Ishikawa (cell line): ENCODE data around the gene MRPS26.

Experiments
- CEBPB ChIP-seq: IDR thresholded peaks from 2 replicates; pipeline ENCODE4 v1.6.1; 2012
- EP300 ChIP-seq: IDR thresholded peaks from 2 replicates; pipeline ENCODE4 v1.6.1; 2012; ENCODE audit warnings: borderline replicate concordance
- MAX ChIP-seq: IDR thresholded peaks from 2 replicates; pipeline ENCODE4 v1.6.1; 2012
- RAD21 ChIP-seq: IDR thresholded peaks from 2 replicates; pipeline ENCODE4 v1.6.1; 2012; ENCODE audit warnings: low read depth
- TAF1 ChIP-seq: IDR thresholded peaks from 2 replicates; pipeline ENCODE4 v1.6.1; 2012; ENCODE audit warnings: low read depth, mild to moderate bottlenecking
- ZBTB7A ChIP-seq: IDR thresholded peaks from 2 replicates; pipeline ENCODE4 v1.6.1; 2012; ENCODE audit warnings: low read depth
- TF ChIP-seq, protein P1 (sequence below): IDR thresholded peaks from 2 replicates; pipeline ENCODE4 v1.6.1; 2012; ENCODE audit warnings: low read depth, mild to moderate bottlenecking

GRCh38 chr20:2998728-2999127, 47.1 kb upstream of the MRPS26 start:
- TF ChIP-seq CEBPB (no peak), MAX (no peak), EP300 (no peak), RAD21 (no peak), TAF1 (no peak), ZBTB7A (no peak)
- TF ChIP-seq, protein P1, sequence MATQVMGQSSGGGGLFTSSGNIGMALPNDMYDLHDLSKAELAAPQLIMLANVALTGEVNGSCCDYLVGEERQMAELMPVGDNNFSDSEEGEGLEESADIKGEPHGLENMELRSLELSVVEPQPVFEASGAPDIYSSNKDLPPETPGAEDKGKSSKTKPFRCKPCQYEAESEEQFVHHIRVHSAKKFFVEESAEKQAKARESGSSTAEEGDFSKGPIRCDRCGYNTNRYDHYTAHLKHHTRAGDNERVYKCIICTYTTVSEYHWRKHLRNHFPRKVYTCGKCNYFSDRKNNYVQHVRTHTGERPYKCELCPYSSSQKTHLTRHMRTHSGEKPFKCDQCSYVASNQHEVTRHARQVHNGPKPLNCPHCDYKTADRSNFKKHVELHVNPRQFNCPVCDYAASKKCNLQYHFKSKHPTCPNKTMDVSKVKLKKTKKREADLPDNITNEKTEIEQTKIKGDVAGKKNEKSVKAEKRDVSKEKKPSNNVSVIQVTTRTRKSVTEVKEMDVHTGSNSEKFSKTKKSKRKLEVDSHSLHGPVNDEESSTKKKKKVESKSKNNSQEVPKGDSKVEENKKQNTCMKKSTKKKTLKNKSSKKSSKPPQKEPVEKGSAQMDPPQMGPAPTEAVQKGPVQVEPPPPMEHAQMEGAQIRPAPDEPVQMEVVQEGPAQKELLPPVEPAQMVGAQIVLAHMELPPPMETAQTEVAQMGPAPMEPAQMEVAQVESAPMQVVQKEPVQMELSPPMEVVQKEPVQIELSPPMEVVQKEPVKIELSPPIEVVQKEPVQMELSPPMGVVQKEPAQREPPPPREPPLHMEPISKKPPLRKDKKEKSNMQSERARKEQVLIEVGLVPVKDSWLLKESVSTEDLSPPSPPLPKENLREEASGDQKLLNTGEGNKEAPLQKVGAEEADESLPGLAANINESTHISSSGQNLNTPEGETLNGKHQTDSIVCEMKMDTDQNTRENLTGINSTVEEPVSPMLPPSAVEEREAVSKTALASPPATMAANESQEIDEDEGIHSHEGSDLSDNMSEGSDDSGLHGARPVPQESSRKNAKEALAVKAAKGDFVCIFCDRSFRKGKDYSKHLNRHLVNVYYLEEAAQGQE, result no peak
